ENCODE results near the gene NOVA2.

GRCh38 chr19:45994456-45994997 is 20.9 kb upstream of the NOVA2 start:
- TF ChIP-seq CTCF (IDR thresholded peaks at IDR 0.05; ENCODE audit: borderline replicate concordance, extremely low read depth, low read length, poor library complexity, severe bottlenecking): no peak
- no peak for TF ChIP-seq EZH2 (IDR thresholded peaks at IDR 0.05; ENCODE audit: borderline replicate concordance, low read depth, low read length, severe bottlenecking)

All from DND-41 (cell line).